GM19099 (cell line): Measurements from ENCODE around the gene RUBCN.

Experiments used
- POLR2A ChIP-seq: IDR thresholded peaks from 3 replicates; pipeline ENCODE4 v1.6.1; 2011; ENCODE audit warnings: low read depth; ENCODE audit not compliant: insufficient read length; ENCODE audit errors: extremely low read depth

The RUBCN gene

DNA sequence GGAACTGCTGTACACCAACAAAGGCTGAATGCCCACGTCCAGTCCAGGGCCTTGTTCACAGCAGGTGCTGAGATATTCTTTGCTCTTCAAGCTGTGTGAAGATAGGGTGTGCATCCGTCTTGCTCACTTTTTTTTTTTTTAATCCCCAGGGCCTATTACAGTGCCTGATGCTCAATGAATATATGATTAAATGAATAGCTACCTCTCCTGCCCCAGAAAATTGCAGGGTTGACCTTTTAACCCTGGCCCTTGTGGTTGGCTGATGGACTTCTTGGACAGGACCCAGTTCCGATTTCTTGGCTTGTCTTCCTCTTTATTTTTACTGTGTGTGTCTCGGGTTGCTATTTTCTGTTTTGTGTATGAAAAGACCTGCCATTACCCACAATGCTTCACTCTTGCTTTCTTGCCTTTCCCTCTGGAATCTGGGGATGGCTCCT is 10.1 kb upstream of the RUBCN start:
- no peak for TF ChIP-seq POLR2A

DNA sequence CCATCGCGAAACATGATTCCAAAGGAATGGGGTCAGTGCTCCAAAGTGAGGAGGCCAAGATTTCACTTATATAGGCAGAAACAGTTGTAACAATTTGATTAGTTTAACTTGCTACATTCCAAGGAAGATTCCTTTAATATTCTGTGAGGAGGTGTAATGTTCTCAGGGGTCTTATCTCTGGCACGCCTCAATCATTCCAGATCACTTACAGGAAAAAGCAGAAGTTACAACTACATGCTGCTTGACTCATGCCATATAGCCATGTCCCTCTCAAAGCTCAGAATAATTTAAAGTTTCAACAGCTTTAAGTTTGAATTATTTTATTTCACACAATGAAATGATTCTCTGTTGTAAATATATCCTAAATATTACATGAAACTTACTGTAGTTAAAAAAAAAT is 9.5 kb upstream of the RUBCN start:
- no peak for TF ChIP-seq POLR2A

DNA sequence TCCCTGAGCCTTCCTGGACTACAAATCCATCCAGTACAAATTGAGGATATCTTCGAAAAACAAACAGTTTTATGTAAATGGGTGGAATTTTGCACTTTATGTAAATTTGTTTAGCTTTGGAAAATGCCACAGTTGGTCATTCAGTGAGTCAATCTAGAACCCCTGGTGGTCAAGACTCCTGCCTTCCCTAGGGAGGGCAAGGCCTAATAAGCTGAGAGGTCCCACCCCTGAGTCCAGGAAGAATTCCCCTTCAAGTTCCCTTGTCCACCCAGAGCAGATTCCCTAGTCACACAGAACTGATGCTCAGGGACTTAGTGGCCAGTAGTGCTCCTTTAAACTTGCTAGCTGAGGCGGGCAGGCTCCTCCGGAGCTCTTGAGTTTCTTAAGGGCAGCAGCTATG is 6.1 kb upstream of the RUBCN start:
- TF ChIP-seq POLR2A = no peak

DNA sequence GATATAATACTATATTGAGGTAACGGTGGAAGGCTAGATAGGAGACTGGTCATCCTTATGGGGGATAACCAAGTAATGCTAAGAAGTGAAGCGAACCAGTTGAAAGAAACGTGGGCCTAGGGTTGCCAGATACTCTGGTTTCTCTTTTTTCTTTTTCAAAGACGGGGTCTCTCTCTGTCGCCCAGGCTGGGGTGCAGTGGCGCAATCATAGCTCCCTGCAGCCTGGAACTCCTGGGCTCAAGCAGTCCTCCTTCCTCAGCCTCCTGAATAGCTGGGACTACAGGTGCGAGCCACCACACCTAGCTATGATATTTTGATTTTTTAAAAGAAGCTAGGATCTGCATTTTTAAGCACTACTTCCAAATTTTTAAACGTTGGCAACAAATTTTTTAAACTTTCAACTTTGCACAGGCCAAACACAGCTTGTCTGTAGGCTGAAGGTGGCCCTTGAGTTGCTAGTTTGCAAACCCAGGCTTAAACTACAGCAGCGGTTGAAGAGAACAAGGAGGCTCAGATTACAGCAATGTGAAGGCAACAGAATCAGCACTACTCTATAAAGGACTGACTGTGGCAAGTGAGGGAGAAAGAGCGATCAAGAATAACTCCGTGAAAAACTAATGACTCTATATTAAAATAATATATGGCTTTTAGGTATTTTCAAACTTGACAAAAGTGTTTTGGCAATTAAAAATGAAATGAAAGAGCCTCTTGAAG is 1.2 kb upstream of the RUBCN start:
- no peak for TF ChIP-seq POLR2A

DNA sequence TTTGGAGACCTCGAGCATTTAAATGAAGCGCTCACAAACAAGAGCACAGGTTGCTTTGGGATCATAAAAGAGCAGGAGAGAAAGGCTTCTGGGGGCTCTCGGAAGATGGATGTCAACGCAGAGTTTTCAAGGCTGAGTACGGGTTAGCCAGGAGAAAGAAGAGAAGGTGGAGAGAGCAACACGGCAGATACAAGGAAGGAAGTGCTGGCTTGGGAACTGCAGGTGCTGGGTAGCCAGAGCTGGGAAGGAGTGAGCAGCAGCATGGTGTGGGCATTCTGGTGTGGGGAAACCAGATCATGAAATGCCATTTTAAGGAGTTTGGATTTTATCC is 580 bp upstream of the RUBCN start:
- no peak for TF ChIP-seq POLR2A

DNA sequence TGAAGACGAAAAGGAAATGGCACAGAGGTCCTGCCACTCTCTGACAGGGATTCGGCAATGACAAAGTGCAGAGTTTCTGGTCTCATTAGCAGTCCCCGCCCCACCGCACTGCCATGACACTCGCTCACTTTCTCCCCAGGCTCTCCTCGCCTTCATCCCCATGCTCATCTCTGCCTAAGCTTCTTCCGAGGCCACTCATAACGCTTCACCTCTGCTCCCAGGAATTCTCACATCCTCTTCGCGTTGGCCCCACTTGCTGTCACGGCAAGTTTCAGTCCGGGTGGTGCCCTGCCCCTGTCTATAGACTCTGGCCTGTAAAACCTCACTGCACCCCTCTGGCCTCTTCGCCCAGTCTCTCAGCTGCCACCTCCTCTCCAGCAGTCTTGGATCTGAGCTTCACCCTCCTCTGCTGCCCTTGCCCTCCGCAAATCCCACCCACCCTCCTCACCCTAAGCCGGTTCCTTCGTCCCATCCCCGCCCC is 654 bp downstream of the RUBCN start:
- TF ChIP-seq POLR2A = no peak

DNA sequence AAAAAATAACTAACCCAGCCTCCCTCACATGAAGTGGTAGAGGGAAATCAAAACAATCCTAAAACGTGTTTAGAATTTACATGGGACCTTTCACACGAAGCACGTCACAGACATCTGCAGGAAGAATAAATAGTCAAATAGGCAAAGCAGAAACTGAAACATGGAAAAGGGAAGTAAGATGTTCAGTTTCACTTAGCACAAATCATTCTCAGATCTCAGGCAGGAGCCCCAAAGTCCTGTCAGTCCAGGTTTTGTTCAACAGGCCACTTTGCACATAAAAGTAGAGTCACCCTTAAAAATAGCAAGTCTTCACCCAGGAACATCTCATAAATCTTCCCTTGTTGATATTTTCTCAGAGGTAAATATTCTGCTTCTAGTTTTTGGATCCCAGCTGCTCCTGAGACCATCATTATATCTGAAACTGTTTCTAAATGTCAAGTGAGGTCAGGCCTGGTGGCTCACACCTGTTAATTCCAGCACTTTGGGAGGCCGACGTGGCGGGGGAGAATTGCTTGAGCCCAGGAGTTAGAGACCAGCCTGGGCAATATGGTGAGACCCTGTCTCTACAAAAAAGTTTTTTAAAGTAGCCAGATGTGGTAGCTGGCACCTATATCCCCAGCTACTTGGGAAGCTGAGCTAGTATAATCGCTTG is 1.9 kb downstream of the RUBCN start:
- TF ChIP-seq POLR2A = peak; percentile 52

DNA sequence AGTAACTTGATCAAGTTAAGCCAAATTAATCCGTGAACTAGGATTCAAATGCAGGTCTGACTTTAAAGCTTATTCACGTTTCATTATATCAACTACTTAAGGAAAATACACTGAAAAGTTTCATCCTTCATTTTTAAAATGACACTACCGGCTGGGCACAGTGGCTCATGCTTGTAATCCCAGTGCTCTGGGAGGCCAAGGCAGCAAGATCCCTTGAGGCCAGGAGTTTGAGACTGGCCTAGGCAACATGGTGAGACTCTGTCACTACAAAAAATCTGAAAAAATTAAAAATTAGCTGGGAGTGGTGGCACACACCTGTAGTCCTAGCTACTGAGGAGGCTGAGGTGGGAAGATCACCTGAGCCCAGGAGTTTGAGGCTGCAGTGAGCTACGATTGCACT is 3.7 kb downstream of the RUBCN start:
- TF ChIP-seq POLR2A = no peak

DNA sequence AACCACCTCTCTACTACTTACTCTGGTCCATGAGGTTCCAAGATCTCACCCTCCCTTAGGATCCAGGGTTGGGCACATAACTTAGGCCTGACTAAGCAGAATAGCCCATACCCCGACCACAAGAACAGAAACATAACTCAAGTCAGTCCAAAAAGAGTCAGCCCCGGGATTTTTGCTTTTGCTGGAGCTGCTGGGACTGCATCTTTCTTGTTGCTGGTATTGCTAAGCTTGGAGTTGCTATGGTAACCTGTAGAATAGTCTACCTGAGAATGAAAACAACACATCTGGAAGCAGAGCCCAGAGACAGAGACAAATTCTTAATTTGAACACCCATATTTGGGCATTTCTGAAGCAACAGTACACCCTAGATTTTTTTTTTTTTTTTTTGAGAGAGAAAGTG is 6.5 kb downstream of the RUBCN start:
- no peak for TF ChIP-seq POLR2A

DNA sequence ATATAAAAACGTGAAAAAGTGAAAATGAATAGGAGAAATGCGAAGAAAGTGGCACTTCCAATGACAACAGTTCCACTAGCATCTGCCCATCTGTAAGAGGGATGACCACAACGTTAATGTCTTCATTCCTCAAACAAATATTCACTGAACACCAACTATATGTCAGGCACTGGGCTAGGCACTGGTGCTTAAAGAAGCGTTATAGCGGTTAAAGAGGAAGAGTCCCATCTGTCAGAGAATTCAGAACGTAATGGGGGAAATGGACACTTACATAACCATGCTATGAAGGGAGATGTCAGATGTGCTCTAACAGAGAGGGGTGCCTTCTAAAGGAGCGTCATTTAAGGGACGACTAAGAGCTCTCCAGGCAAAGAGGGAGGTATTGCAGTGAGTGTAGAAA is 8.2 kb downstream of the RUBCN start:
- no peak for TF ChIP-seq POLR2A

DNA sequence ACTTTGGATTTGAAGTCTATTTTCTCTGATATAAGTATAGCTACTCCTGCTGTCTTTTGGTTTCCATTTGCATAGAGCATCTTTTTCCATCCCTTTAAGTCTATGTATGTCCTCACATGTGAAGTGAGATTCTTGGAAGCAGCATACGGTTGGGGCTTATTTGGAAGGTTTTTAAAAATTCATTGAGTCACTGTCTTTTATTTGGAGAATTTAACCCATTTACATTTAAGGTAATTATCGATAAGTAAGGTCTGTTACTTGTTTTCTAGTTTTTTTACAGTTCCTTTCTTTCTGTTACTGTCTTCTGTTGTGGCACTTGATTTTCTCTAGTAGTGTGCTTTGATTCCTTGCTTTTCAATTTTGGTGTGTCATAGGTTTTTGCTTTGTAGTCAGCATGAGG is 14.0 kb downstream of the RUBCN start:
- no peak for TF ChIP-seq POLR2A

DNA sequence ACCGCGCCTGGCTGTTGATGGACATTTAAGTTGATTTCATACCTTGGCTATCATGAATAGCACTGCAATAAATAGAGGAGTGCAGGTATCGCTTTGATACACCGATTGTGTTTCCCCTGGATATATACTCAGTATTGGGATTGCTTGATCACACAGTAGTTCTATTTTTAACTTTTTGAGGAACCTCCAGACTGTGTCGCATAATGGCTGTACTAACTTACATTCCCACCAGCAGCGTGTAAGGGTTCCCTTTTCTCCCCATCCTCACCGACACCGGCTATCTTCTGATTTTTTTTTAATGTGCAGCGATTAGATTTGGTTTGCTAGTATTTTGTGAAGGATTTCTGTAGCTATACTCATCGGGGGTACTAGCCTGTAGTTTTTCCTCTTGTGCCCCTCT is 16.0 kb downstream of the RUBCN start:
- TF ChIP-seq POLR2A = no peak

DNA sequence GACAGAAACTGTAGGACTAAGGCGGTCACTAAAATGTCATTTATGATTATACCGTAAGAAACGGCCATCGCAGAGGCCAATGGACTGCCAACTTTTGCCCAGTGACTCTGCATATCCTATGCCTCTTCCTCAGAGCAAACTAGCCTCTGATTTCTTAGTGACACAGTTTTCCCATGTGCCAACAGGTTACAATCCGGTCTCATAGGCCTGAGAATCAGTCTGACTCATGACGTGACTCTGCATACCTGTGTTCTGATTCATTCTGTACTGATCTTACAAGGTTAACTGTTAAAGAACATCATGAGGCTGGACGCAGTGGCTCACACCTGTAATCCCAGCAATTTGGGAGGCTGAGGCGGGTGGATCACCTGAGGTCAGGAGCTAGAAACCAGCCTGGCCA is 17.8 kb downstream of the RUBCN start:
- TF ChIP-seq POLR2A = no peak

DNA sequence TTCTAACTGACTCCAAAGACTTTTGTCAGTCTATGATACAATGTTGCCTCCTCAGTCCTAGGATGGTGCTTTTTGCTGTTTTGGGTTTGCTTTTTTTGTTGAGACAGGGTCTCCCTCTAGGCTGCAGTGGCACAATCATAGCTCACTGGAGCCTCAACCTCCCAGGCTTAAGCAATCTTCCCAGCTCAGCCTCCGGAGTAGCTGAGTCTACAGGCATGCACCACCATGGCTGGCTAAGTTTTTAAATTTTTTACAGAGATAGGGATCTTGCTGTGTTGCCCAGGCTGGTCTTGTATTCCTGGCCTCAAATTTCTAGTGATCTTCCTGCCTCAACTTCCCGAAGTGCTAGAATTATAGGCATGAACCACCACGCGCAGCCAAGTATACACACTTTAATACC is 22.5 kb downstream of the RUBCN start:
- TF ChIP-seq POLR2A = no peak

DNA sequence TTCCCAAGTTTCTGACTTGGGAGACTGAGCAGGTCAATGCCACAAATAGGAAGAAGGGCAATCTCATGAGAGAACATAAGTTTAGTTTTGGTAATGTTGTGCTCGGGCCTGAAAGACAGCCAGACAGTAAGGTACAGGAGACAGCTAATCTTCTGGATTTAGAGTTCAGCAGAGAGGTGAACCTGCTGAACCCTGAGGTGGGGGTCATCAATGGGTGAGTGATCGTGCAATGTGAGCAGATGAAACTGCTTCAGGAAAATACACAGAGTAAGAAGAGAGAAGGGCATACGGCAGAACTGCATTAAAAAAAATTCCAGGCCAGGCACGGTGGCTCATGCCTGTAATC is 23.3 kb downstream of the RUBCN start:
- no peak for TF ChIP-seq POLR2A

DNA sequence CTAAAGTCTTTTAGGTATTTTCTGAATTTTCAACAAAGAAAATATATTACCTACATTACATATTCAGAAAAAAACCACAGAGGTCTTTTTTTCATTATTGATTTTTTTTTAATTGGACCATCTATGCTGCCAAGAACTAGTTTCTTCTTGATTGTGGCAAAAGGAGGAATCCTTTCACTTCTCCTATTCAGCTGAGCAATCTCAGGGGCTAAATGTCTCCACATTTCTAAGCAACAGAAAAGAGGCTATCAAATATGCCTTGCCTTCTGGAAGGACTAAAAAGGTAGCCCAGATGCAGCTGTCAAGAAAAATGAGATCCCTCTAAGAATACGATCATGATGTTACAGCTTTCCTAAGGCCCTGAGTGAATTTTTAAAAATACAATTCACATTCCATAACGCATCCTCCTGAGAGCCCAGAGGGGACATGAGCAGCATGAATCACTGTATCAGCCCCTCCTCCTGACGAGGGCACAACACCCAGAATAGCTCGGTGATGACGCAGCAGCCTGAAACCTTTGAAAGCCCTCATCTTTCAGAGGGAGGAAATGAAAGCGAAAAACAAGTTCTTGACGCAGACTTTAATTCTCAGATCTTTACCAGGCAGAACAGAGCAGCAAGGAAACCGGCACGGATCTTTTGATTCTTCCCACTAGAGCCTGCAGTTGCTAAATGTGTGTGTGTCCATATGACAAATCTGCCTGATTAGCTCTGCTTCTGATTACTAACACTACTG is 24.6 kb downstream of the RUBCN start:
- TF ChIP-seq POLR2A = peak; percentile 68
